B cell (primary cell): ENCODE results near the gene JARID2. TPM values are rescaled to one million over a fixed set of nuclear protein-coding genes. Genes with fewer than 3 reads are reported as not detected.

Experiments
- ATAC-seq: fragments of 200-7000 bp; cut with Tn5 transposase; one replicate; pipeline ENCODE4 v1.10.0; 2021; ENCODE audit warnings: low read depth, mild to moderate bottlenecking, moderate number of reproducible peaks, moderate library complexity
- CTCF ChIA-PET: fragments of 350-600 bp; sonication (Branson Sonifier 250); formaldehyde crosslinking; loops from one replicate; lab custom pipeline; 2021; ENCODE audit warnings: antibody characterized with exemption, inconsistent platforms; lab: Charles Lee
- POLR2A ChIA-PET: fragments of 350-600 bp; sonication (Branson Sonifier 250); formaldehyde crosslinking; loops from one replicate; lab custom pipeline; 2021; ENCODE audit warnings: antibody characterized with exemption; lab: Charles Lee
- DNase-seq: peaks from one replicate; pipeline ENCODE4 v3.0.0; 2013
- H2AFZ ChIP-seq: 2 replicates; pipeline ENCODE4 v1.6.1; 2012; ENCODE audit warnings: mild to moderate bottlenecking, low read depth, low read length; ENCODE audit not compliant: insufficient read depth, poor library complexity, severe bottlenecking
- H3K27ac ChIP-seq, 2 donors: 1 replicate in 1 of 2; 2 replicates in 1 of 2; pipeline ENCODE4 v1.5.1; 2012 to 2013; ENCODE audit warnings: low read length in 2 of 2, mild to moderate bottlenecking in 2 of 2, moderate library complexity in 1 of 2
- H3K27me3 ChIP-seq, 4 experiments: fragments of 200-600 bp in 1 of 4; sonication (generic) in 1 of 4; replicated peaks in 1 of 4; 1 replicate in 2 of 4; 2 replicates in 2 of 4; pipeline versions ENCODE4 v1.6.1 to v1.7.0; 2013 to 2016; ENCODE audit warnings: low read length in 3 of 4, mild to moderate bottlenecking in 2 of 4, mixed read lengths in 1 of 4, moderate library complexity in 1 of 4; ENCODE audit not compliant: insufficient read depth in 4 of 4, control insufficient read depth in 3 of 4; ENCODE audit errors: control extremely low read depth in 1 of 4
- H3K36me3 ChIP-seq, 2 experiments: replicated peaks in 1 of 2; 1 replicate in 1 of 2; 2 replicates in 1 of 2; pipeline versions ENCODE4 v1.6.1 to v1.7.1; 2013; ENCODE audit warnings: low read length in 1 of 2; ENCODE audit not compliant: insufficient read depth in 2 of 2, control insufficient read depth in 1 of 2; ENCODE audit errors: control extremely low read depth in 1 of 2, extremely low read depth in 1 of 2
- H3K4me1 ChIP-seq, 2 donors: fragments of 200-600 bp in 1 of 2; sonication (generic) in 1 of 2; 1 replicate in 1 of 2; 2 replicates in 1 of 2; pipeline versions ENCODE4 v1.5.1 to v1.6.1; 2013 to 2017; ENCODE audit warnings: low read length in 2 of 2; ENCODE audit not compliant: control insufficient read depth in 2 of 2, insufficient read depth in 2 of 2
- H3K4me2 ChIP-seq: replicated peaks from 2 replicates; pipeline ENCODE3; 2012; ENCODE audit warnings: mild to moderate bottlenecking, low read depth, low read length; ENCODE audit not compliant: poor library complexity, severe bottlenecking
- H3K4me3 ChIP-seq, 5 experiments: fragments of 200-600 bp in 1 of 5; sonication (generic) in 1 of 5; 1 replicate in 3 of 5; 2 replicates in 2 of 5; pipeline versions ENCODE4 v1.5.1 to v1.7.0; 2011 to 2016; ENCODE audit warnings: low read length in 4 of 5, mild to moderate bottlenecking in 4 of 5, low read depth in 2 of 5, control low read depth in 1 of 5, moderate library complexity in 1 of 5; ENCODE audit not compliant: insufficient read depth in 1 of 5; ENCODE audit errors: control extremely low read depth in 1 of 5, extremely low read depth in 1 of 5
- H3K79me2 ChIP-seq: fragments of 200-600 bp; sonication (generic); one replicate; pipeline ENCODE4 v1.6.0; 2016; ENCODE audit warnings: low read length; ENCODE audit not compliant: control insufficient read depth, insufficient read depth
- H3K9ac ChIP-seq: fragments of 200-600 bp; sonication (generic); 2 replicates; pipeline ENCODE4 v1.6.1; 2017; ENCODE audit warnings: mild to moderate bottlenecking, low read length, moderate library complexity
- H3K9me3 ChIP-seq, 3 donors: one replicate each; pipeline versions ENCODE4 v1.6.1 to v1.7.1; 2013; ENCODE audit warnings: low read length in 2 of 3; ENCODE audit not compliant: control insufficient read depth in 2 of 3, insufficient read depth in 1 of 3; ENCODE audit errors: control extremely low read depth in 1 of 3
- H4K20me1 ChIP-seq: 2 replicates; pipeline ENCODE4 v1.6.0; 2012; ENCODE audit warnings: mild to moderate bottlenecking, low read length; ENCODE audit not compliant: insufficient read depth, control insufficient read depth, poor library complexity, severe bottlenecking
- H3K27ac Mint-ChIP-seq: one replicate; pipeline ENCODE4 v1.8.0; 2021; ENCODE audit warnings: mixed read lengths
- H3K27me3 Mint-ChIP-seq: one replicate; pipeline ENCODE4 v1.8.0; 2021; ENCODE audit warnings: mixed read lengths
- H3K4me1 Mint-ChIP-seq: one replicate; pipeline ENCODE4 v1.8.0; 2021; ENCODE audit warnings: mixed read lengths
- H3K4me3 Mint-ChIP-seq: one replicate; pipeline ENCODE4 v1.8.0; 2021; ENCODE audit warnings: mixed read lengths
- H3K9me3 Mint-ChIP-seq: one replicate; pipeline ENCODE4 v1.8.0; 2022; ENCODE audit warnings: mixed read lengths; ENCODE audit not compliant: insufficient read depth
- EZH2 ChIP-seq: IDR thresholded peaks from 2 replicates; pipeline ENCODE4 v1.6.1; 2012; ENCODE audit warnings: borderline replicate concordance, low read depth, mild to moderate bottlenecking, moderate library complexity, low read length; ENCODE audit not compliant: insufficient read depth, poor library complexity, severe bottlenecking
- WGBS: methylation state at CpG from one replicate; pipeline ENCODE4 v1.1.5; 2013; ENCODE audit warnings: missing lambda C conversion rate; ENCODE audit not compliant: insufficient coverage; 5-methylcytosine and 5-hydroxymethylcytosine counted together
- intact Hi-C: fragments of 100-400 bp; cut with micrococcal nuclease; formaldehyde crosslinking; loops from one replicate; pipeline ENCODE4 v1.10.0; 2022
- polyA plus RNA-seq: library from polyadenylated mRNA; depleted of rRNA; stranded (reverse); fragments of >200 nt; gene quantifications from 2 replicates; pipeline ENCODE4 v1.2.3, GENCODE V29; 2012
- total RNA-seq, 2 donors: library from RNA; stranded (reverse); fragments of 120-200 nt in 1 of 2; gene quantifications; 1 replicate in 1 of 2; 2 replicates in 1 of 2; pipeline versions ENCODE4 v1.2.3 to v1.2.4, GENCODE V29; 2013 to 2022
- TF ChIP-seq, protein P1 (sequence below): fragments of 200-600 bp; IDR thresholded peaks from one replicate; pipeline ENCODE4 v1.8.0; 2022; ENCODE audit warnings: antibody characterized with exemption, mild to moderate bottlenecking

Gene JARID2
- total and polyA plus RNA-seq, 2 donors (not counting 1 experiment from before 2014, with no cell fraction given): 11.0 to 58.1 TPM

DNA sequence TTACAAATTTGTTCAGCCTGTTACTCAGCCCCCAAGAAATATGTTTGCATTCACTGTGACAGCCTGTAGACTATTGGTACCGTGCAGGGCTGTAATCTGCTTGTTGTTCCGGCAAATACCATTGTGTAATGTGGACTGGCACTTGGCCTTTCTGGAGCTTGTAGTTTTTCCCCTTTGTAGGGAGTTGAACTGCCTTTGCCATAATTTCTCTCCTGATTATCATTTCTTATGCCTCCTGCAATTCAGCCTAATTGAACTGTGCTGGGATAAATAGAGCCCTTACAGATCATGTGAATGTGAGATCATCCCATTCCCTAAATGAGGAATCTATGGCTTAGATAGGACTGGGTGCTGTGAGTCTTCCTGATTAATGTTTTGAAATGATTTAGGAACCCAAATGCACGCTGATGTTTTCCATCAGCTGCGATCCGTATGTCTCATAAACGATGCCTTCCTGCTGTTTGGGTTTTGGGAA is 185.1 kb downstream of the JARID2 start:
- Mint-ChIP-seq H3K4me3 (no peak overlapping the region), H3K9me3 (no peaks in the 10 kb centered on the region), H3K27ac (no peak overlapping the region), H3K27me3 (no peaks in the 10 kb centered on the region), H3K4me1 (peaks cover 91% of the 10 kb centered on the region)
- DNase-seq: no peak
- TF ChIP-seq EZH2: no peak
- TF ChIP-seq, protein P1, sequence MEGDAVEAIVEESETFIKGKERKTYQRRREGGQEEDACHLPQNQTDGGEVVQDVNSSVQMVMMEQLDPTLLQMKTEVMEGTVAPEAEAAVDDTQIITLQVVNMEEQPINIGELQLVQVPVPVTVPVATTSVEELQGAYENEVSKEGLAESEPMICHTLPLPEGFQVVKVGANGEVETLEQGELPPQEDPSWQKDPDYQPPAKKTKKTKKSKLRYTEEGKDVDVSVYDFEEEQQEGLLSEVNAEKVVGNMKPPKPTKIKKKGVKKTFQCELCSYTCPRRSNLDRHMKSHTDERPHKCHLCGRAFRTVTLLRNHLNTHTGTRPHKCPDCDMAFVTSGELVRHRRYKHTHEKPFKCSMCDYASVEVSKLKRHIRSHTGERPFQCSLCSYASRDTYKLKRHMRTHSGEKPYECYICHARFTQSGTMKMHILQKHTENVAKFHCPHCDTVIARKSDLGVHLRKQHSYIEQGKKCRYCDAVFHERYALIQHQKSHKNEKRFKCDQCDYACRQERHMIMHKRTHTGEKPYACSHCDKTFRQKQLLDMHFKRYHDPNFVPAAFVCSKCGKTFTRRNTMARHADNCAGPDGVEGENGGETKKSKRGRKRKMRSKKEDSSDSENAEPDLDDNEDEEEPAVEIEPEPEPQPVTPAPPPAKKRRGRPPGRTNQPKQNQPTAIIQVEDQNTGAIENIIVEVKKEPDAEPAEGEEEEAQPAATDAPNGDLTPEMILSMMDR: no peak
- no peak overlapping the region for H3K4me3 ChIP-seq
- H3K9ac ChIP-seq: no peak overlapping the region
- CTCF ChIA-PET: interaction anchor here (2.3 kb wide), 1 partner anchor 13 kb away, joined by 6 read pairs; no protein-coding TSS in a partner anchor
- H3K27me3 ChIP-seq: no peaks in the 10 kb centered on the region
- no peak for ATAC-seq
- H3K4me2 ChIP-seq: no peak overlapping the region
- peaks cover 59% of the 10 kb centered on the region for H4K20me1 ChIP-seq
- no peaks in the 10 kb centered on the region for H3K36me3 ChIP-seq
- peaks cover 0 to 8% (median 0%) of the 10 kb centered on the region in 3 donors for H3K9me3 ChIP-seq
- no peak overlapping the region for H3K27ac ChIP-seq
- POLR2A ChIA-PET: no interaction called here
- 100% methylated on average over 4 of the region's 6 CpGs for whole genome bisulfite sequencing
- intact Hi-C loops: no loop called here
- peaks cover 99% of the 10 kb centered on the region for H3K79me2 ChIP-seq
- H3K4me1 ChIP-seq: peaks cover 73 to 74% of the 10 kb centered on the region in 2 donors
- no peak overlapping the region for H2AFZ ChIP-seq

GRCh38 chr6:15431762-15432483 is 186.1 kb downstream of the JARID2 start:
- H3K4me3 Mint-ChIP-seq: peak overlapping the region; percentile 39
- Histone ChIP-seq H3K9me3 (peaks cover 0 to 8% (median 0%) of the 10 kb centered on the region in 3 donors), H3K4me3 (no peak overlapping the region), H3K4me2 (peak overlapping the region; percentile 52), H4K20me1 (peaks cover 50% of the 10 kb centered on the region), H3K4me1 (peaks cover 74 to 75% of the 10 kb centered on the region in 2 donors), H3K9ac (no peak overlapping the region), H2AFZ (no peak overlapping the region), H3K27ac (no peak overlapping the region), H3K36me3 (no peaks in the 10 kb centered on the region), H3K79me2 (peaks cover 99% of the 10 kb centered on the region), H3K27me3 (no peaks in the 10 kb centered on the region)
- H3K27ac Mint-ChIP-seq: no peak overlapping the region
- WGBS: 69% methylated on average over 5 of the region's 9 CpGs
- ATAC-seq (no peak), DNase-seq (no peak)
- ChIA-PET POLR2A (interaction anchor here (0.5 kb wide), 1 partner anchor 574 kb away, joined by 3 read pairs; no protein-coding TSS in a partner anchor), CTCF (interaction anchor here (0.9 to 2.3 kb wide), 4 partner anchors 9 to 1559 kb away, joined by 3 to 6 read pairs (median 4); no protein-coding TSS in a partner anchor)
- intact Hi-C loops: no loop called here
- H3K27me3 Mint-ChIP-seq: no peaks in the 10 kb centered on the region
- TF ChIP-seq, protein P1: no peak
- no peak for TF ChIP-seq EZH2
- peaks cover 91% of the 10 kb centered on the region for H3K4me1 Mint-ChIP-seq
- H3K9me3 Mint-ChIP-seq: no peaks in the 10 kb centered on the region
